Measurements from ENCODE around the gene NKX3-2.

The NKX3-2 gene

DNA sequence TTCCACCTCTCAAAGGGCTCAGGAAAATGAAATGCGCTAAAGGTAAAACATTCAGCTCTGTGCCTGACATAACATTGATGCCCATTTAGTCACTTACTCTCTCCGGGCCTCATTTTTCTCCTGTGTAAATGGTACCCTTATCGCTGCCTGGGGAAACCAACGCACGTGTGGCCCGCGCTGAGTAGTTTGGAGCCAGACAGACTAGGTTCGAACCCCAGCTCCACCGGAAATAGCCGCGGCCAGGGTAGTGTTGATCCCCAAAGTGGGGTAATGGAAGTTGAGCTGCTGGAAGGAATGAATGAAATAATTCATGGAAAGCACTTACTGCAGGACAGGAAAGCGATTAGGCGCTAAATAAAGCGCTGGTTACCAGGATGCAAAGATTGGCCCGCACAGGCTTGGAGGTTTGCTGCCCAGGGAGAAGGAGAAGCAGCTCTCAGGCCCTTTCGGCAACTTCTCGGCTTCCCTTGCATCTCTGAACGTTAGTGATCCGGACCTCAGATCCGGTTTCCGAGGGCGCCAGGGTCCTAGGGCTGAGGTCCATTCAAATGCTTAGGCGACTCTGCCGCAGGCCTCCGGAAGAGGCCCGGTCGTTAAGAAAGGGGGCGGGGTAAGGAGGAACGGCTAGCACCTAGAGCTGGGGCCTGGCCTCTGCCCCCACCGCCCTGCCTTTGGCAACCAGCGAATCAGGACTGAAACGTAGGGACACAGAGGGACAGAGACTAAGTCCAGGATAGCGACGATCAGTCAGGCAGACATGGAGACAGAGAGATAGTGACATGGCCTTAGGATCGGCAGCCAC lies 13.3 kb downstream of the NKX3-2 start:
- no peak for DNase-seq

DNA sequence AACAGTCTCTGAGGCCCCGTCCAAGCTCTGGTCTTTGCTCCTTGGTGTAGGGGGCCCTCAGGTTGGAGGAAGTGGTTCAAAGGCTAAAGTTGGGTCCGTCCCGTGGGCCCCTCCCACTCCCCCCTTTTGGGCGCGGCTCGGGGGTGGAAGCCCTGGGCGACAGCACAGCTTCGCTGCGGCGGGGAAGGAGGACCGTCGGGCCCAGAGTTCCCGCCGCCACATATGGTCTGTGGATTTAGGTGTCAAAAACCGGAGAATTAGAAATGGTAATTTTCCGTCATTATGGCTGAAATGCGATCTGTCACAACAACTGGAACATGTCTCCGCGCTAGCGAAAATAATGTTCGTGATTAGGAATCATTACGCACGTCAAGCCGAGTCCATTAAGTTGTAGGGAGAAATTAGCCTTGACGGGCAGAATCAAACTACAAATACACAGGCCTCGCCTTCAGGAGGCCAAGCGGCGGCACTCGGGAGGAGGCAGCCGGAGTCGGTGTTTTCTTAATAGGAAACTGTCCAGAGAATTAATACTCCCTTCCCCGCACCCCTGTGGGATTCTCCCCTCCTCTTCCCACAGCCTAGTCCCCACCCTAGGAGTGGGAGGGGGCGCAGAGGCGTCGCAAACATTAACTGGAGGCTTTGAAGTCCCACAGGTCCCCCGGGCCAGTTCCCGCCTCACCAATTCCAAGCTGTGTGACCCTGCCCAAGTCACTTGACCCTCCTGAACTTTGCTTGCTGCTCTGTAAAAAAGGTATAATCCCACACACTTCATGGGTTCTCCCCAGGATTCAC lies 15.0 kb downstream of the NKX3-2 start:
- no peak for DNase-seq

DNA sequence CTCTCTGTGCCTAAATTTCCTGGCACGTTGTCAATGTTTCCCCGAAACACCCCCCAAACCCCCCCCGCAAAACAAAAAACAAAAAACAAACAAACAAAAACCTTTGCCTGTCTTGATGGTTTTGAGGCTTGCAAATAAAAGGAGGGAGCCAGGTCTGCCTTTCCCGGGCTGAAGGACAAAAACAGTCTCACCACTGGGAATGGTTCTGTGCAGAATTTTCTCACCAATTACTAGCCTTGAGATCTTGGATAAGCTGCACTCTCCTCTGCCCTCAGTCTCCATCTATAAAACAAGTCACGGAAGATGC lies 15.5 kb downstream of the NKX3-2 start:
- DNase-seq: no peak

DNA sequence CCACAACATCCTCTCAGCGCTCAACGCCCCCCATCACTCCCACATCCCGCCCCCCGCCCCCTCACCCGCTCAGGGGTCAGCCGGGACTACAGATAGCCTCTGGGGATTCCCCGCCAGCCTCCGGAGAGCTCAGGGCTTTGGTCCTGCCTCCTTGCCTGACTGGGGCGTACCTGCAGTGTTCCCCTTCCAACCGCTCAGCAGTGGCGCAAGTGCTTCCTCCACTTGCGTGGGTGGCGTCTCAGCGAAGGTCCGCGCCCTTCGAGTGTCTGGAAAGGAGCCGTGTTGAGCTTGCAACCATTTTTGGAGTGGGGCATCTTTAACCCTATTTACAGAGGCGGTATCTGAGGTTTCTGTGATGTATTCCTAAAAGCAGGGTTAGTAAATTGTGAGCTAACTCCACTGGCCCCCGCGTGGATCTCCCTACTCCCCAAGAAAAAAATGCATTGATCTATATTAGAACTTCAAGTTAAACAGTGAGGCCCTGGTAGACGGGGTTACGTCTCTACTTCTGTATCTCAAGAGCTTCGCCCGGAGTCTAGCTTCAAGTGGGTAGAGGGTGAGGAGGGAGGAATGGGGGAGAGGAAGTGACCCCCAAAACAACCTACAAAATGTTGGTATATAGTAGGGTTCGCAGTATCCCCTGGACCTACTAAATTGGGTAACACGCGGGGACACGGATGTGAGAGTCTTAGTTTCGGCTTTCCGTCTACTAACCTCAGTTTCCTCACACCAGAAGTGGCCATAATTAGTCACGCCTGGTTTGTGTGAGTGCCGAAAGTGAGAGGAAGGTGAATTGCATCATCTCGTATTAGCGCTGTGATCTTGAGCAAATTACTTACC lies 16.1 kb downstream of the NKX3-2 start:
- DNase-seq: no peak

DNA sequence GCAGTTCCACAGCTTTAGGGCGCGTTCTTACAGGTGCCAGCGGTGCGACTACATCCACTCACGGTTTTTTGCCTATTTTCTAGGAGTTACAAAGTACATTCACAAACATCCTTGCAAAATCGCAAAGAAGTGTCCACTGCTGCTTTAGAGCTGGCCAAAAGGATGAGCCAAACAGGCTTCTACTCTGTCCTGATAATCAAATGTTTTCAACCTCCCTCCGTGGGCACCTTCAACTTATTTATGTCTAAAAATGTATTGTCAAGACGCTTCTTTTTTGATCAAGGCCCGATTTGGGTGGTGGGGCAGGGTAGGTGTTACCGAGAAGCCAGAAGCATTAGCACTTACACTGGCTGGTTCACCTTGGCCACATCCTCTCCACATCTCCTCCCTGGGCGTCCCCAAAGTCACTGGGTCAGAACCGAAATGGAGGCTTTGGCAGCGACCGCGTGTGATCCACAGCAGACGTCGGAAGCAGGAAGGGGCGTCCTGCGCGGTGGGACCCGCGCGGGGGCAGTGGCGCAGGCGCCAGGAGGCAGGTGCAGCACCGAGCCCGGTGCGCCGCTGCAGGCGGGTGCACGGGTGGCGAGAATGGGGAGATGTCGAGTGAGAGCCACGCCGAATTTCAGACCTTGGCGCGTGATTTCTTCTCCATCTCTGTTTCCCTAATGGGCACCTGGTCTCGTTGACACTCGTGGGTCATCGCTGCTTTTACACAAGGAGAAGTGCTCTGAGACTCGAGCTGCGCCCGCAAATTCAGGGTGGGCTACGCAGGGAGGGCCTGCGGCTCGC lies 16.9 kb downstream of the NKX3-2 start:
- no peak for DNase-seq

DNA sequence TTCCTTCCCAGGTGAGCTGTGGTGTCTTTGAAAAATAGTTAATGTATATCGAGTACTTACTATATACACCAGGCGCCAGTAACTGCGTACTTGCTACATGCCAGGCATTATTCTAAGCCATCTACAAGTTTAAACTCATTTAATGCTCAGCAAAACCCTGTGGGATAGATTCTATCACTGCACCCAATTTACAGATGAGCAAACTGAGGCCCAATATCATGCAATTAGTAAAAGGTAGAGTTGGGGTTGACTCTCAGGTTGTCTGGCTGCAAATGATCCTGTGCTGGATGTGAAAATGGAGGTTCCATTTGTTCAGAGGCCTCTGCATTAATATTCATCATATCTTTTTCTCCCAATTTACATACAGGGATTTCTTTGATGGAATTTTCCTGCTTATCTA lies 17.6 kb downstream of the NKX3-2 start:
- no peak for DNase-seq

DNA sequence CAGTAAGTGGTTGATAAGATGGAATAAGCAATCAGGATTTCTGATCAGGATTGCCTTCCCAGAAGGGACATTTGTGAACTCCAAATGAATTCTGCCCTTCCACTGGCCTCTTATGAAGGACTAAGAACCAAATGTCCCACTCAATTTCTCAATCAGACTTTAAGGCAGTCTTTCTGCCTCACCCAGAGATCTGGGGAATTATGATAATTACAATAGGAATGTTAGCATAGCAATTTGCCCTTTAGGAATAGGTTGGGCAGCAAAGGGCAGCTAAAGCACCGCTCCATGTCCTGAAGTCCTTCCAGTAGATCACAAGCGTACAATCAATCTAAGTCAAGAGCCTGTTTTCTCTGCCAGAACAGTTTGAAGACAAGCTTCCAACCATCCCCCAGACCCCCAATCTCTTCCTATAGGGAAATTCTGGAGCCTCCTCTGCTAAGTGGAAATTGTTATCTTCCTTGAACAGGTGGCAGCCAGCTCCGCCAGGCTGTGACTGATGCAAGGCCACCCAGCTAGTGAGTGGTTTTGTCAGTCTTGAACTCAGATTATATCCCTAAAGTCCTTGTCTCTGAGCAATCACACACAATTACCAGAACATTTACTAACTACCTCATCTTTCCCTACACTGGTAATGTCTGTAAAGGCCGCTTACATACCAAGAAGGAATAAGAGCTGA lies 18.6 kb downstream of the NKX3-2 start:
- no peak for DNase-seq

DNA sequence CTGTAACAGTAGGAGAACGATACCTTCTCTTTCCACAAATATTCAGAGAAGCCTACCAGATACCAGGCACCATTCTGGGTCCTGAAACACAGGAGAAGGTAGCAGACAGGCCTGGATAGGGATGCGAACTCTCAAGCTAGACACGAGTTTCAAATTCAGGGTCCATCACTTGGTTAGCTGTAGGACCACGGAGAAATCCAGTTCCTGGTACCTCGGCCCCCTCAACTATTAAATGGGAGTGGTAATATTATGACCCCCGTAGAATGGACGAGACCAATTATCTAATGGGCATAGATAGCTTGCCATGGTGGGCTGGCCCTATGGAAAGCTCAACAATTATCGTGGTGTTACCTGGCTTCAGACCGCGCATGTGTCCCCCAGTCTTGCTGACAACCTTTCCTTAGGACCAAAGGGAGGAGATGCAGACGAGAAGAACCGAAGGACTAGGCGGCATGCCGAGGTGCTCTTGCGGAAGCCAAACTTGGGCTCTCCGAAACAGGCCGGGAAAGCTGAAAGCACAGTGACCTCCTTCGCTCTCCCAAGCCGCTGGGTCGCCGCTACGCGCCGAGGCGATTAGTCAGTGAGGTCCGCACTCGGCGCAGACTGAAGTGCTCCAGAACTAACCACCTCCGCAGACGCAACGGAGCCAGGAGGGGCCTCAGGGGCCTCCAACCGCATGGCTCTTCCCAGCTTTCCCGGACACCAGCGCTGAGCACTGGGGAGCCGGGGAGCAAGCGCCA lies 19.6 kb downstream of the NKX3-2 start:
- DNase-seq: no peak

DNA sequence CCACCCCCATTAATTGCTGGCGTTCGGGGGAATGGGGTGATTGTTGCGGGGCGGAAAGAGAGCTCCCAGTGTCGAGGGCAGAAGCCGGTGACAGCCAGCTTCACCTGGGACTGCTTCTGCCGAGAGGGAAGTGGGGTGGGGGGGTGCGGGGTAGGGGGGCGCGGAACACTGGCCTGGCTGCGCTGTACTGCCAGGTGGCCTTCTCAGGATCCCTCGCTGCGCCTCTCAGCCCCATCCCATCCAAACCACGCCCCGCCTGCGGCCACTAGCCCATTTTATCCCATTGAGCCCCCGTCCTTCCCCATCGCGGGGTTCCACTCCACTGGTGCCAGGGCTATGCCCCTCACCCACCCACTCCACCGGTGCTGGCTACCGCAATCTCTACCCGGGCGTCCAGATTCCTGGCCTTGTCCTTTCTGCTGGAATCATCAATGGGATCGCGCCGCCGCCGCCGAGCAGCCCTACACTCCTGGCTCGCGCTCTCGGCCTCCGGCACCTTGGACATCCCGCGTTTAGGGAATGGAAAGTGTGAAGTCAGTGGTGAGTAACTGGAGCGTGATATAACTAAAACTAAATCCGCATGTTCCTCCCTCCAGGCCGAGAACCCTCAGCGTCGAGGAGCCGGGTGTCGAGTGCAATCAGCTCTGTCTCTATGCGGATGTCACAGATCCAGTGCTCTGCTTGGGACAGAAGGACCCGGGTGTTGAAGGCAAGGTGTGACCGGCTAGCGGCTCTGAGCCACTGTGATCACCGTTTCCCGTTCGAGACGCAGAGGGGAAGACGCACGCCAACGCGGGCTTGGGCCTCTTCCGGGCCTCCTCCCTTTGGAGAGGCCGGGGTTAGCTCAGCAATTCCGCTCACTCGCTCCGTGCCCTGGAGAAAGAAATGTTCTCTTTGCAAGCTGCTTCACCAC lies 20.5 kb downstream of the NKX3-2 start:
- DNase-seq: no peak

DNA sequence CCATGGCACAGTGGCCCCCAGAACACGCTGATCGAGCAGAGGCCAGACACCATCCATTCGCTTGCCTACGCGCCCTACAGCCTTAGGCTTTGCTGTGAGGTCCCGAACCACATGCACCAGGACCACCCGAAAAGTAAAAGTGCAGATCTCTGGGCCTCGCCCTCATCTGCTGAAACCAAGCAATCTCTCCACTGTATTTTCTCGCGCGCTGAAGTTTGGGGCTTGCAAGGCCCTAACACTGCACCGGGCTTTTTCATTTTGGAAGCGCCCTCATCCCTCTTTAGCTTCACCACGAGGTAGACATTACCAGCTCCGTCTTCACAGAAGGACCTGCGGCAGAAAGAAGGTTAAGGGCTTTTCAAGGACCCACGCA lies 21.2 kb downstream of the NKX3-2 start:
- no peak for DNase-seq

DNA sequence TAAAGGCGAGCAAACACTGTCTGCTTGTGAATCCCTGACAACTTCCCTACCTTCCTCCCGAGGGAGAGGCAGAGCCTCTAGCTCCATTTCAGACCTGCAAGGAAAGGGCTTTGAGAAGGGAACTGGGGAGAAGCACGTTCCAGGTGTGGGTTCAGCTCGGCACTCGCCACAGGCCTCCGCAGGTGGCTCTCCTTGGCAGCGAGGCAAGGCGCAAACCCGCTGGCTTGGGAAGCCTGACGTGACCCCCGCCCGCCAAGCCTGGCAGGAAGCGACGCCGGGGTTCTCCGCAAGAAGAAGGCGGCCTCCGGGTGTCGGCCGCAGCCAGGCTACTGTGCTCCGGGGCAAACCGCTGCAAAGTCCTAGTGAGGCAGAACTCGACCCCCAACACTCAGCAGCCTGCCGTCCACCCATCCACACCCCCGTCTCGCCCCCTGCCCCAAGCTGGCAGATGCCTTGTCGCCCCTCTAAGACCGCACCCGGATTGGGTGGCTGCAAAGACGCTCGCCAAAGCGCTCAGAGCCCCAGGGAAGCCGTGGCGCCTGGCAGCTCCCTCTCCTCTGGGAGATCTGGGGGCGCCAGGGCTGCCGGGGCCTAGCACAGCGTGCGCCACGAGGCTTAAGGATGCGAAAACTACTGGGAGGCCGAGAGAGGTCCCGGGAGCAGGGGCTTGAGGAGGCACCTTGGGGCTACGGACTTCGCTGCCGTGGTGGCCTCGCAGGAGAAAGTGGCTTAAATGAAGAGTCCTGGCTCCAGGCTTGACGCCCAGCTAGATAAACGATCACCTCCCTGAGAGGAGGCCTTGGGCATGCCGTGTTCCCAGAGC lies 21.8 kb downstream of the NKX3-2 start:
- DNase-seq: no peak

DNA sequence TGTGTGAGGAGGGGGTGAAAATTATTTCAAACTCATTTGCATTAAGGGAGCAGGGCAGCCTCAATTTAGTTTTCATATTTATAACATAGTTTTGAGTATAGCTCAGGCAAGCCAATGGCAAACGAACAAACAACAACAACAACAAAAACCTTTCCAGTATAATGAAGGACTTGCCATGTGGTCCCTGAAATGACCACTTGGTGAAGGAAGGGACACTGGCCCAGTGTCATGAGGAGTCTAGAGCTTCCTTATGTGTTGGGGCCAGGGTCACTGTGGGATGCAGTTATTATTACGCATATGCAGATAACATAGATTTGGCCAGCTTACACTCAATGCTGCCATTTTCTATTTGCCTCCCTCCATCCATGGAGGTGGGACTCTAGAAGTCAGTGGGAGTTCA lies 23.3 kb downstream of the NKX3-2 start:
- DNase-seq: no peak

DNA sequence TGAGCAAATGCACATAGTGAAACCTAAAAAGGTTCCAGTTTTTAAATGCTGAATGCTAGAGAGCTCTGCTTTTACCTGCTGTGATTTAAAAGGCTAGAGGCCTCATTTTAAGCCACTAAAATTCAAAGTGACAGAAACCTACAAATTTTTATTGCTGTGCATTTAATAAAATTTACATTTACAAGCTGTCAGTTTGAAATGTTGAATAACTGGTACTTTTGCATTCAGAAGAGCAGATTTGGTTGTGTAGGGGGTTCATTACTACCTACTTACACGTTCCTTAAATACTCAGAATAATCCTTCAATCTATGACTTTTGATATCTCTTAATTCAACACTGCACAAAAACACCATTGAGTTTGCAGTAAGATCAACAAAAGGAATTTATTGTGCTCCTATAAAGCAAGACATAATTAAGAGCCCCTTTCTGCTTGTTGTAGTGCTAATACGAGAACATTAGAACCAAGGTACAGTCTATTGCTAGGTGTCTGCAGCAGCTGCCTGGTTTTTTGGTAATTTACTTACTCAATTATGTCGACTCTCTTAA lies 27.9 kb downstream of the NKX3-2 start:
- no peak for DNase-seq

DNA sequence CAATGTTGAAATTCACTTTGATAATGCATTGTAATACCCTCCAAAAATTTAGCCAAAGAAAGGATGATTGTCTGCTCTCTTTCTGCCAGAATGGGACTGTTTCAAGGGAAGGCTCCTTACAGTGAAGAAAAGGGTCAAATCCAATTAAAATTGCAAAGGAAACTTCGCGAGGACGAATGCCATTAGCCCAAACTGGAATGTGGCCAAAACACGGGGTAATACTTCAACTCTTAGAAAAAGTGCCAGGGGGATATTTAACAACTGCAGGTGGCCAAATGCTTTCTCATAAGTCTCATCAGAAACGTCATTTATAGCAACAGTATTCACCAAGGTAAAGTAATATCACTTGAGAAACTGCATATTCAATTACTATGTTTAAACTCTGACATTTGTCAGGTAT lies 29.0 kb downstream of the NKX3-2 start:
- DNase-seq: no peak

DNA sequence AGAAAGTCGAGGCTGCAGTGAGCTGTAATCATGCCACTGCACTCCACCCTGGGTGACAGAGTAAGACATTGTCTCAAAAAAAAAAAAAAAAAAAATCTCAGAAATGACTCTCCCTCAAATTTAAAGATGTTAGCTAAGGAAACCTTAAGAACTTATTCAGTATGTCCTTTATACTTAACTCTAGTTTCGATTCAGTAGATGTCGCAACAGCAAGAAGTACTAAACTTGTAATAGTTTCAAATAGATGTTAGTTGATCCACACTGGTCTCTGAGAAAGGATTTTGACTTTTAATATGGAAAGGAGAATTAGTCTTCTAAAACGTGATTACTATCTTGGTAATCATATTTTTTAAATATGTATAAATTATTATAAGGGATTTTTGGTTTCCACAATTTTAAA lies 29.6 kb downstream of the NKX3-2 start:
- DNase-seq: no peak

DNA sequence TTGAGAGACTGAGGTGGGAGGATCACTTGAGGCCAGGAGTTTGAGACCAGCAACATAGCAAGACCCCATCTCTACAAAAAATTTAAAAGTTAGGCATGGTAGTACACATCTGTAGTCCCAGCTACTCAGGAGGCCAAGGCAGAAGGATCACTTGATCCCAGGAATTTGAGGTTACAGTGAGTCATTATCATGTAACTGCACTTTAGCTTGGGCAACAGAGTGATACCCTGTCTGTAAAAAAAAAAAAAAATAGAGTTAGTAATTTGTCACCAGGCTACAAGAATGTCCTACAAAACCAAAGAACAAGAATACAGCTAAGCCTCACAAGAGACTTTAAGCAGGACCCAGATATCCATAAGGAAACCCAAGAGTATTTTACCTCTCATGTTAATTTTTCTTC lies 33.2 kb downstream of the NKX3-2 start:
- no peak for DNase-seq

DNA sequence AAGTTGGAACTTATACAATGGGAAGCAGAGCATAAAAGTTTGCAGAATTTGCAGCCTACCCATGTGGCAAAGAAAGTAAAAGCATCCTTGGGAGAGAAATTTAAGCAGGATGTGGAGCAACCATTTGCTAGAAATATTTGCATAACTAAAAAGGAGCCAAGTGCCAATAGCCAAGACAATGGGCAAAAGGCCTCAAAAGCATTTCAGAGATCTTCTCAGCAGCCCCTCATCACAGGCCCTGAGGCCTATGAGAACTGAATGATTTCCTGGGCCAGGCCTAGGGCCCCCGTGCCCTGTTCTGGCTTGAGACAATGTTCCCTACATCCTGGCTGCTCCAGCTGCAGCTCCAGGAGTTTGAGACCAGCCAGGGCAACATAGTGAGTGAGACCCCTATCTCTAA lies 34.9 kb downstream of the NKX3-2 start:
- DNase-seq: no peak

DNA sequence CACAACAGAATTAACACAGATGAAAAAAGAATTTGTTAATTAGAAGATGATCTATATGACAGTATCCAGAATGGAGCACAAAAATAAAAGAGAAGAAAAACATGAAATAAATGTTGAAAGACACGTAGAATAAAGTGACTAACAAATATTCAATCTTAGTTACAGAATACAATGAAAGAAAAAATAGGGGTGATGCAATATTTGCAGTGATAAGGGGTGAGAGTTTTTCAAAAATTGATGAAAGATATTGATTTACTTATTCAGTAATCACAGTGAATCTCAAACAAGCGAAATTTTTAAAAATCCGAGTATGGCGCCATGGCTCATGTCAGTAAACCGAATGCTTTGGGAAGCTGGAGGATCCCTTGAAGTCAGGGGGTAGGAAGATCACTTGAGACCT lies 39.9 kb downstream of the NKX3-2 start:
- DNase-seq: no peak

DNA sequence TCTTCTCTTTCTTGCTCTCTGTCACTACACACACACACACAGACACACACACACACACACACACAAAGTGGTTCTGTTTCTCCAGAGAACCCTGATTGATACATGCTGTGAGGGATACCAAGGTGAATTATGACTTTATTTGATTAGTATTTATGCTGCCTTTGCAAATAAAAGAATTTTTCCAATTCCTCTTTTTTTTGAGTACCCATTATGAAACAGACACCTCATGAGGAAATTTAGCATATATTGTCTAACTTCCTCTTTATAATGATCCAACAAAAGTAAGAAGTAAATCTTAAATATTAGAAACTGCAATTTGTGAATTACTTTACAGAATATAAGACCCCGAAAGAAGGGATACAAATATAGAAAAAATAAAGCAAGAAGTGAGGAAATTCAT lies 45.8 kb downstream of the NKX3-2 start:
- DNase-seq: no peak
